Measurements from ENCODE around the gene PXMP4.

The PXMP4 gene

DNA sequence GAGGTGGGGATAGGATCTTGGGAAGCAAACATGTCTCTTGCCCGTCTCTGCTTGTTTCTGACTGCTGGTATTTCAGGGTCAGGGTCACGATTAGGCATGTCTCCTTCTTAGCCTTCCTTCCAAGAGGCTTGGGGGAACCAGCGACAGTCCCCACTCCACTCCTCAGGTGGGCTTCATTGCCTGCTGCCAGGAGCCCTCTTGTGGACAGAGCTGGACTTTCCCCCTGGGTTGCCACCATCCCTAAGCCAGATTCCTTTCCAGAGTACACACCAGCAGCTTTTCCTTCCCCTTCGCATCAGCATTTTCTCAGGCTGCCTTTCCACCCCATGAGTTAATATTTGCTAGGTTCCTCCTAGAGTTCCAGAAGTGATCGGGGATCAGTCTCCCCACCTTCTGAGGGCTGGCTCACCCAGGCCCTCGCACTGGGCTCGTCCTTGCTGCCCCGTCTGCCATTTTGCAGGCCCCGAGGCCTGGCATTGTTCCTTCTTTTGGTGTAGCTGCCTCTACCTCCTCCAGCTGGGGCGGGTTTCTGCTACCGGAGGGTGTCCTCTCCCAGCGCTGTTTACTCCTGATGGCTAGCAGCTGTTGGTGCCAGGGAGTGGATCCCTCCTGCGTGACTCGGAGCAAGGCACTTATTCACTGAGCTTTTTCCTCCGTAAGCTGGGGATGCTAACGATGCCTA, 66.8 kb downstream of the PXMP4 start (continued):
- TF ChIP-seq ZNF280C (tag by site-specific recombination; IDR thresholded peaks at IDR 0.05) (no peak), ZNF223 (tag by site-specific recombination; IDR thresholded peaks at IDR 0.05) (no peak), ZNF155 (tag by site-specific recombination; IDR thresholded peaks at IDR 0.05) (no peak), ZNF707 (tag by site-specific recombination; IDR thresholded peaks at IDR 0.05) (no peak), ZNF2 (tag by site-specific recombination; IDR thresholded peaks at IDR 0.05) (peak; percentile 63; the same call in 1 of the 2 replicates), PRDM1 (tag by site-specific recombination; IDR thresholded peaks at IDR 0.05) (peak; percentile 46; the same call in 1 of the 2 replicates), ZNF629 (tag by site-specific recombination; IDR thresholded peaks at IDR 0.05) (peak; percentile 37; the same call in 1 of the 2 replicates), TCF7L2 (IDR thresholded peaks at IDR 0.05; ENCODE audit: borderline replicate concordance, low read depth, low read length) (no peak), ZFP69B (tag by site-specific recombination; IDR thresholded peaks at IDR 0.05) (no peak), ZBTB7A (tag by site-specific recombination; IDR thresholded peaks at IDR 0.05; ENCODE audit: low read depth) (0 out of 2 replicates have a peak, but pooled peaks have one; percentile 55), KLF8 (tag by site-specific recombination; IDR thresholded peaks at IDR 0.05) (no peak), ZBTB11 (tag by site-specific recombination; conservative IDR thresholded peaks at IDR 0.05; ENCODE audit: low read depth) (no peak), SETDB1 (IDR thresholded peaks at IDR 0.05; ENCODE audit: insufficient read length, low read length) (no peak), ZNF175 (tag by site-specific recombination; IDR thresholded peaks at IDR 0.05) (no peak), ZNF670 (tag by site-specific recombination; IDR thresholded peaks at IDR 0.05; ENCODE audit: low read depth) (no peak), ZSCAN30 (tag by site-specific recombination; IDR thresholded peaks at IDR 0.05) (peak; percentile 52; the same call in 1 of the 2 replicates), ZNF423 (tag by site-specific recombination; IDR thresholded peaks at IDR 0.05) (no peak), ZNF211 (tag by site-specific recombination; IDR thresholded peaks at IDR 0.05; ENCODE audit: low read depth) (no peak), KLF17 (tag by site-specific recombination; IDR thresholded peaks at IDR 0.05) (0 out of 2 replicates have a peak, but pooled peaks have one; percentile 37), ZNF324 (tag by site-specific recombination; IDR thresholded peaks at IDR 0.05) (no peak), ZNF660 (tag by site-specific recombination; IDR thresholded peaks at IDR 0.05) (0 out of 2 replicates have a peak, but pooled peaks have one; percentile 20), ZNF202 (tag by site-specific recombination; IDR thresholded peaks at IDR 0.05; ENCODE audit: borderline replicate concordance) (no peak), ZBTB10 (tag by site-specific recombination; IDR thresholded peaks at IDR 0.05) (no peak), ZFP3 (tag by site-specific recombination; IDR thresholded peaks at IDR 0.05; ENCODE audit: low read depth) (no peak), ZNF350 (tag by site-specific recombination; IDR thresholded peaks at IDR 0.05) (no peak), ZNF133 (tag by site-specific recombination; IDR thresholded peaks at IDR 0.05) (no peak), YY1 (tag by site-specific recombination; IDR thresholded peaks at IDR 0.05) (0 out of 2 replicates have a peak, but pooled peaks have one; percentile 33), HOXD13 (CRISPR knock-in tag; IDR thresholded peaks at IDR 0.05; ENCODE audit: borderline replicate concordance) (no peak), ZNF624 (tag by site-specific recombination; IDR thresholded peaks at IDR 0.05) (no peak)
- TF ChIP-seq, protein P1, sequence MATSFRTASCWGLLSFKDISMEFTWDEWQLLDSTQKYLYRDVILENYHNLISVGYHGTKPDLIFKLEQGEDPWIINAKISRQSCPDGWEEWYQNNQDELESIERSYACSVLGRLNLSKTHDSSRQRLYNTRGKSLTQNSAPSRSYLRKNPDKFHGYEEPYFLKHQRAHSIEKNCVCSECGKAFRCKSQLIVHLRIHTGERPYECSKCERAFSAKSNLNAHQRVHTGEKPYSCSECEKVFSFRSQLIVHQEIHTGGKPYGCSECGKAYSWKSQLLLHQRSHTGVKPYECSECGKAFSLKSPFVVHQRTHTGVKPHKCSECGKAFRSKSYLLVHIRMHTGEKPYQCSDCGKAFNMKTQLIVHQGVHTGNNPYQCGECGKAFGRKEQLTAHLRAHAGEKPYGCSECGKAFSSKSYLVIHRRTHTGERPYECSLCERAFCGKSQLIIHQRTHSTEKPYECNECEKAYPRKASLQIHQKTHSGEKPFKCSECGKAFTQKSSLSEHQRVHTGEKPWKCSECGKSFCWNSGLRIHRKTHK (tag by site-specific recombination; IDR thresholded peaks at IDR 0.05) = no peak

Measured in HEK293 (cell line).